ENCODE measurements around the gene RBM20.
A peak's percentile ranks its signal among the peaks of the same experiment; 100 is the strongest.

RBM20 gene

GRCh38 chr10:110742801-110743200 lies 98.7 kb downstream of the RBM20 start:
- DNase-seq, result no peak

GRCh38 chr10:110744782-110745181 lies 100.6 kb downstream of the RBM20 start:
- no peak for DNase-seq

GRCh38 chr10:110746254-110746826 lies 102.2 kb downstream of the RBM20 start:
- peak; percentile 16 for DNase-seq

- no peak for DNase-seq
These were observed 103.0 kb downstream of the RBM20 start for GRCh38 chr10:110746969-110747608.

- DNase-seq, result no peak
These were observed 103.7 kb downstream of the RBM20 start for GRCh38 chr10:110747609-110748464.

- DNase-seq, result no peak
These were observed 104.8 kb downstream of the RBM20 start for GRCh38 chr10:110748970-110749369.

GRCh38 chr10:110750931-110751330 lies 106.8 kb downstream of the RBM20 start:
- DNase-seq, result no peak

- DNase-seq, result no peak
These were observed 107.7 kb downstream of the RBM20 start for GRCh38 chr10:110751850-110752249.

- no peak for DNase-seq
These were observed 109.3 kb downstream of the RBM20 start for GRCh38 chr10:110753462-110753861.

GRCh38 chr10:110754375-110755105 lies 110.4 kb downstream of the RBM20 start:
- no peak for DNase-seq

GRCh38 chr10:110755781-110756180 lies 111.6 kb downstream of the RBM20 start:
- DNase-seq, result no peak

- no peak for DNase-seq
These were observed 112.7 kb downstream of the RBM20 start for GRCh38 chr10:110756876-110757275.

GRCh38 chr10:110757586-110757985 lies 113.5 kb downstream of the RBM20 start:
- no peak for DNase-seq

- no peak for DNase-seq
These were observed 114.1 kb downstream of the RBM20 start for GRCh38 chr10:110758128-110758765.

GRCh38 chr10:110758898-110759297 lies 114.8 kb downstream of the RBM20 start:
- DNase-seq, result peak; percentile 29

GRCh38 chr10:110759523-110759922 lies 115.4 kb downstream of the RBM20 start:
- DNase-seq, result no peak

- DNase-seq, result no peak
These were observed 118.1 kb downstream of the RBM20 start for GRCh38 chr10:110762109-110762848.

GRCh38 chr10:110762849-110763211 lies 118.7 kb downstream of the RBM20 start:
- no peak for DNase-seq

- DNase-seq, result no peak
These were observed 120.2 kb downstream of the RBM20 start for GRCh38 chr10:110764378-110764777.

GRCh38 chr10:110764793-110765512 lies 120.8 kb downstream of the RBM20 start:
- no peak for DNase-seq

Measured in amniotic stem cell (primary cell).